Stimulated activated naive CD8-positive, alpha-beta T cell treated with anti-CD3 and anti-CD28 coated beads, Interleukin-15, Interleukin-2, amounts not matched to agents 100 ng/mL and 50 ng/mL, for 24 hours (primary cell): ENCODE data around the gene SPACA7.

Experiments used
- H3K27ac Mint-ChIP-seq: one replicate; pipeline ENCODE4 v1.8.0; 2021; ENCODE audit warnings: mild to moderate bottlenecking, mixed read lengths
- H3K27me3 Mint-ChIP-seq: one replicate; pipeline ENCODE4 v1.8.0; 2021; ENCODE audit warnings: mixed read lengths
- H3K36me3 Mint-ChIP-seq: one replicate; pipeline ENCODE4 v1.8.0; 2021; ENCODE audit warnings: low read depth, mixed read lengths
- H3K4me1 Mint-ChIP-seq: one replicate; pipeline ENCODE4 v1.8.0; 2021; ENCODE audit warnings: low read depth, mixed read lengths
- H3K4me3 Mint-ChIP-seq: one replicate; pipeline ENCODE4 v1.8.0; 2021; ENCODE audit warnings: mild to moderate bottlenecking, mixed read lengths
- H3K9me3 Mint-ChIP-seq: one replicate; pipeline ENCODE4 v1.8.0; 2021; ENCODE audit warnings: mixed read lengths

The SPACA7 gene

DNA sequence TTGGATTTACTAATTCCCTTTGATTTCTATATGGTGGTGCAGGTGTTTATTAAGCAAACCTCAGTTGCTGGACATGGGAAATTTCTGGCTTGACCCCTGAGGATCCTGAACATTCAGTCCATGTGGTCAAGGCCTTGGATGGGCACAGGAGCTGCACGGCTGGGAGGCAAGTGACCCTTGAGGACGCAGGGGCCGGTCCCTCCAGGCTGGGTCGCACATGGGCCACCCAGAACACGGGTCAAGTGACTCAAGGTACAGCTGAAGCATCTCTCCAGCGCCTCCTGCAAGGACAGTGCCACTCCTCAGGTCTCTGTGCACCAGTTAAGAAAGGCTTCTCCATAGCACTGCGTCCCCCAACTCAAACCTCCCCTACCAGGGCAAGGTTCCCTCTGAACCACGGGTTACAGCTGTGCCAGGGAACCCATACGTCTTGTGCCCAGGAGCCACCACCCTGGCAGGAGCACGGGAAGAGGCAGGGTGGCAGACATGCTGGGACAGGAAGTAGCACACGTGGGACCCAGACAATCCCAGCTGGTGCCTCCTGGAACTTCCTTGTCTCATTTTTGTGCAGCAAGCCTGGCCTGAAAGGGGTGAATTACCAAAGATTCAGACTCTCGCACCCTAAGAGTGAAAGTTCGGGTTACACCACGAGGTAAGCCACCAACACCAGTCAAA, 93.1 kb downstream of the SPACA7 start:
- H3K9me3 Mint-ChIP-seq = no peaks in the 10 kb centered on the region
- no peaks in the 10 kb centered on the region for H3K27me3 Mint-ChIP-seq
- no peaks in the 10 kb centered on the region for H3K36me3 Mint-ChIP-seq
- H3K4me3 Mint-ChIP-seq = no peak overlapping the region
- H3K4me1 Mint-ChIP-seq = no peaks in the 10 kb centered on the region
- H3K27ac Mint-ChIP-seq = no peak overlapping the region

DNA sequence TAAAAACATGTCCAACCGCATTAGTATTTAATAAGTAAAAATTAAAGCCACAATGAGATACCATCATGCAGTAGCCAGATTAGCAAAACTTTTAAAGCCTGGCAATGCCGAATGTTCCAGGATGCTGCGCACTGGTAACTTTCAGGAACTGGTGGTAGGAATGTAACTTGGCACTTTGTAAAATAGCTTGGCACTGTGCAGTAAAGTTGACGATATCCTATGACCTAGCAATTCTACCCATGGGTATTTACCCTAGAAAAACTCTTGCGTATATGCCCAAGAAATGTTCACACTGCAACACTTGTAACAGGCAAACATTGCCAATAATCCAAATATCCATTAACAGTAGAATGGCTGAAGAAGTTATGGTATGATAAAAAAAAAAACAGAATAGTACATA, 97.7 kb downstream of the SPACA7 start:
- Mint-ChIP-seq H3K27ac (no peak overlapping the region), H3K36me3 (no peaks in the 10 kb centered on the region), H3K4me1 (no peaks in the 10 kb centered on the region), H3K9me3 (no peaks in the 10 kb centered on the region), H3K27me3 (no peaks in the 10 kb centered on the region), H3K4me3 (no peak overlapping the region)

- H3K9me3 Mint-ChIP-seq = no peaks in the 10 kb centered on the region
- H3K4me3 Mint-ChIP-seq = no peak overlapping the region
- H3K4me1 Mint-ChIP-seq = no peaks in the 10 kb centered on the region
- H3K27ac Mint-ChIP-seq = no peak overlapping the region
- H3K27me3 Mint-ChIP-seq = no peaks in the 10 kb centered on the region
- H3K36me3 Mint-ChIP-seq = no peaks in the 10 kb centered on the region
These were observed 98.7 kb downstream of the SPACA7 start for GRCh38 chr13:112474869-112475268.

DNA sequence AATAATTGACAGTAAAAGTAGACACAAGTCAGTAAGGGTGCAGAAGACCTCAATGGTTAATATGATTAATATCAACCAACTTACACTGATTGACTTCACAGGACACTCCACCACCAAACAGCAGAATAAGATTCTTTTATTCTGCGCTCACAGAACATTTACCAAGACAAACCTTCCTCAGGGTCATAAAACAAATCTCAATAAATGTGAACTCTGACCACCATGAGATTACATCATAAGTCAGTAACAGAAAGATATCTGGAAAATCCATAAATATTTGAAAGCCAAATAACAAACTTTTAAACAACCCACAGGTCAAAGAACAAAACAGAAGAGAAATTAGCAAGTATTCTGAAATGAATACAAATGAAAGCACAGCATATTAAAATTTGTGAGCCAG, 99.7 kb downstream of the SPACA7 start:
- H3K9me3 Mint-ChIP-seq = no peaks in the 10 kb centered on the region
- no peaks in the 10 kb centered on the region for H3K27me3 Mint-ChIP-seq
- no peak overlapping the region for H3K4me3 Mint-ChIP-seq

GRCh38 chr13:112477070-112477619, 101.0 kb downstream of the SPACA7 start:
- peaks cover 4% of the 10 kb centered on the region for H3K4me1 Mint-ChIP-seq
- peaks cover 5% of the 10 kb centered on the region for H3K9me3 Mint-ChIP-seq
- H3K27me3 Mint-ChIP-seq = no peaks in the 10 kb centered on the region
- H3K36me3 Mint-ChIP-seq = peaks cover under 1% of the 10 kb centered on the region
- no peak overlapping the region for H3K4me3 Mint-ChIP-seq
- H3K27ac Mint-ChIP-seq = no peak overlapping the region

More for the DNA sequence above, 99.7 kb downstream of the SPACA7 start:
- Mint-ChIP-seq H3K27ac (no peak overlapping the region), H3K36me3 (no peaks in the 10 kb centered on the region), H3K4me1 (no peaks in the 10 kb centered on the region)

DNA sequence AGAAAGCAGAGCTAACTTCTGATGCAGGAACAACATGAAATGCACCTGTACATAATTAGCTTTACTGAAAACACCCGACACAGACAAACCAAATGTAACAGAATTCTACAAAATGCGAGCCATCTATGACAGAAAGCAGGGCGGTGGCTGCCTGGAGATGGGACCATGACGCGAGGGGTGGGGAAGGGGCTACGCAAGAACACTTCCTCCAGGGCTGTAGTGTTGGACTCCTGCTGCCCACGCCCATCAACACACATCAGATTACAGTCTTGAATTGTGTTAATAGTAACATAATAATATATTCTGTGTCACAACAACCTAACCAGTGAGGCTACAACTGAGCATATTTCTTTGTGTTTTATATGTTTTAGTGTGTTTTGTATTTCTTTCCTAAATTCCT, 103.2 kb downstream of the SPACA7 start:
- Mint-ChIP-seq H3K27ac (no peak overlapping the region), H3K9me3 (peaks cover 11% of the 10 kb centered on the region)

DNA sequence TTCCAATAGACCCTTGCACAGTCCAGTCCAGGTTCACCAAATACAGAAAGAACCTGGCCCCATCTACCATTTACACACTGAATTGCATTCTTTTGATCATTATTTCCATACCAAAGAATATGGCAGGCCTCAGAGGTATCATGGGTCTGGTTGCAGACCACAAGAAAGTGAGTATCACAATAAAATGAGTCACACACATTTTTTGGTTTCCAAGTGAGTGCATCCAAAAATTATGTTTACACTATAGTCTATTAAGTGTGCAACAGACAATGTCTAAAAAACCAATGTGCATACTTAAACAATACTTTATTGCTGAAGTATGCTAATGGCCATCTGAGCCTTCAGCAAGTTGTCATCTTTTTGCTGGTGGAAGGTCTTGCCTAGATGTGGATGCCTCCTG, 105.3 kb downstream of the SPACA7 start:
- peaks cover 4% of the 10 kb centered on the region for H3K4me1 Mint-ChIP-seq
- H3K36me3 Mint-ChIP-seq = peaks cover 33% of the 10 kb centered on the region
- H3K27me3 Mint-ChIP-seq = no peaks in the 10 kb centered on the region
- no peak overlapping the region for H3K27ac Mint-ChIP-seq
- H3K4me3 Mint-ChIP-seq = no peak overlapping the region
- peaks cover 11% of the 10 kb centered on the region for H3K9me3 Mint-ChIP-seq

More for the DNA sequence above, 103.2 kb downstream of the SPACA7 start:
- Mint-ChIP-seq H3K4me1 (peaks cover 4% of the 10 kb centered on the region), H3K36me3 (peaks cover 15% of the 10 kb centered on the region), H3K4me3 (no peak overlapping the region), H3K27me3 (no peaks in the 10 kb centered on the region)

GRCh38 chr13:112483299-112483698, 107.1 kb downstream of the SPACA7 start:
- Mint-ChIP-seq H3K4me1 (peaks cover 4% of the 10 kb centered on the region), H3K9me3 (peaks cover 11% of the 10 kb centered on the region), H3K27me3 (no peaks in the 10 kb centered on the region)

More at GRCh38 chr13:112483299-112483698, 107.1 kb downstream of the SPACA7 start:
- H3K36me3 Mint-ChIP-seq = peaks cover 50% of the 10 kb centered on the region
- no peak overlapping the region for H3K27ac Mint-ChIP-seq
- H3K4me3 Mint-ChIP-seq = no peak overlapping the region
